Natural killer cell treated with Interleukin-12 subunit alpha and Interleukin-12 subunit beta and Interleukin-15 and Interleukin-18, amount 100 ng/mL, for 72 hours (primary cell): ENCODE measurements around the gene IL22RA1. TPM values are rescaled to one million over a fixed set of nuclear protein-coding genes. Genes with fewer than 3 reads are reported as not detected.

Source experiments
- ATAC-seq, 2 donors: fragments of 150-1000 bp; cut with Tn5 transposase in 1 of 2; sonication (Bioruptor Pico), chemical (Tn5 transposase) in 1 of 2; 2 replicates each; pipeline ENCODE4 v1.10.0; 2021
- DNase-seq: peaks from one replicate; pipeline ENCODE4 v3.0.0; 2022; ENCODE audit warnings: low spot score
- H3K27ac Mint-ChIP-seq, 2 donors: 1 replicate in 1 of 2; 2 replicates in 1 of 2; pipeline ENCODE4 v1.8.0; 2022; ENCODE audit warnings: mixed read lengths in 2 of 2, mild to moderate bottlenecking in 1 of 2, moderate library complexity in 1 of 2
- H3K27me3 Mint-ChIP-seq, 2 donors: 1 replicate in 1 of 2; 2 replicates in 1 of 2; pipeline ENCODE4 v1.8.0; 2022; ENCODE audit warnings: mixed read lengths in 2 of 2
- H3K36me3 Mint-ChIP-seq: one replicate; pipeline ENCODE4 v1.8.0; 2022; ENCODE audit warnings: mixed read lengths
- H3K4me1 Mint-ChIP-seq, 2 donors: 1 replicate in 1 of 2; 2 replicates in 1 of 2; pipeline ENCODE4 v1.8.0; 2022; ENCODE audit warnings: low read depth in 2 of 2, mixed read lengths in 2 of 2, mild to moderate bottlenecking in 1 of 2
- H3K4me3 Mint-ChIP-seq: one replicate; pipeline ENCODE4 v1.8.0; 2022; ENCODE audit warnings: mixed read lengths
- H3K9me3 Mint-ChIP-seq: 2 replicates; pipeline ENCODE4 v1.8.0; 2022; ENCODE audit warnings: mixed read lengths
- total RNA-seq, 2 donors: library from RNA; stranded (reverse); gene quantifications; one replicate each; pipeline ENCODE4 v1.2.3, GENCODE V29; 2022

IL22RA1 gene
- total RNA-seq, 2 donors from 2014 or later: not detected

- H3K9me3 Mint-ChIP-seq: no peaks in the 10 kb centered on the region
- DNase-seq (no peak), ATAC-seq (no peak)
- no peak overlapping the region for H3K27ac Mint-ChIP-seq
- H3K27me3 Mint-ChIP-seq: peaks cover 1 to 9% of the 10 kb centered on the region in 2 donors
- H3K4me3 Mint-ChIP-seq: no peak overlapping the region
- no peaks in the 10 kb centered on the region for H3K4me1 Mint-ChIP-seq
- no peaks in the 10 kb centered on the region for H3K36me3 Mint-ChIP-seq
Observed at GRCh38 chr1:24156542-24157260, 13.8 kb upstream of the IL22RA1 start.

- Mint-ChIP-seq H3K36me3 (no peaks in the 10 kb centered on the region), H3K4me1 (peaks cover 7% of the 10 kb centered on the region in 2 donors), H3K9me3 (no peaks in the 10 kb centered on the region), H3K27me3 (peaks cover 16 to 18% of the 10 kb centered on the region in 2 donors), H3K4me3 (no peak overlapping the region), H3K27ac (no peak overlapping the region)
- ATAC-seq: no peak
- no peak for DNase-seq
Observed at GRCh38 chr1:24155011-24155782, 12.3 kb upstream of the IL22RA1 start.

- DNase-seq: no peak
- peaks cover 17 to 22% of the 10 kb centered on the region in 2 donors for H3K27me3 Mint-ChIP-seq
- H3K27ac Mint-ChIP-seq: no peak overlapping the region
- H3K4me3 Mint-ChIP-seq: no peak overlapping the region
- no peaks in the 10 kb centered on the region for H3K9me3 Mint-ChIP-seq
- no peak for ATAC-seq
- peaks cover 10 to 12% of the 10 kb centered on the region in 2 donors for H3K4me1 Mint-ChIP-seq
- H3K36me3 Mint-ChIP-seq: no peaks in the 10 kb centered on the region
Observed at GRCh38 chr1:24154215-24154614, 11.3 kb upstream of the IL22RA1 start.

- H3K4me1 Mint-ChIP-seq: peaks cover 10 to 12% of the 10 kb centered on the region in 2 donors
- no peaks in the 10 kb centered on the region for H3K9me3 Mint-ChIP-seq
- ATAC-seq (no peak), DNase-seq (no peak)
- no peak overlapping the region for H3K4me3 Mint-ChIP-seq
- peaks cover 22 to 25% of the 10 kb centered on the region in 2 donors for H3K27me3 Mint-ChIP-seq
- H3K27ac Mint-ChIP-seq: no peak overlapping the region
- H3K36me3 Mint-ChIP-seq: no peaks in the 10 kb centered on the region
Observed at GRCh38 chr1:24152631-24153494, 9.9 kb upstream of the IL22RA1 start.

GRCh38 chr1:24151175-24151533, 8.2 kb upstream of the IL22RA1 start:
- DNase-seq (no peak), ATAC-seq (no peak)
- H3K27me3 Mint-ChIP-seq: peaks cover 22 to 28% of the 10 kb centered on the region in 2 donors
- no peak overlapping the region for H3K27ac Mint-ChIP-seq
- H3K36me3 Mint-ChIP-seq: no peaks in the 10 kb centered on the region
- H3K4me1 Mint-ChIP-seq: peaks cover 10 to 12% of the 10 kb centered on the region in 2 donors
- no peaks in the 10 kb centered on the region for H3K9me3 Mint-ChIP-seq
- no peak overlapping the region for H3K4me3 Mint-ChIP-seq

GRCh38 chr1:24150234-24151174, 7.6 kb upstream of the IL22RA1 start:
- Mint-ChIP-seq H3K4me1 (peaks cover 10 to 12% of the 10 kb centered on the region in 2 donors), H3K4me3 (peak overlapping the region; percentile 71), H3K9me3 (no peaks in the 10 kb centered on the region), H3K27me3 (peaks cover 22 to 28% of the 10 kb centered on the region in 2 donors), H3K36me3 (no peaks in the 10 kb centered on the region), H3K27ac (no peak overlapping the region)
- ATAC-seq (peak; percentile 89 to 90), DNase-seq (peak; percentile 82)

GRCh38 chr1:24149866-24150233, 6.9 kb upstream of the IL22RA1 start:
- H3K9me3 Mint-ChIP-seq: no peaks in the 10 kb centered on the region
- ATAC-seq (peak in 1 of 2 donors; percentile 72), DNase-seq (no peak)
- H3K27me3 Mint-ChIP-seq: peaks cover 22 to 28% of the 10 kb centered on the region in 2 donors
- H3K27ac Mint-ChIP-seq: no peak overlapping the region
- peak overlapping the region; percentile 71 for H3K4me3 Mint-ChIP-seq
- H3K36me3 Mint-ChIP-seq: no peaks in the 10 kb centered on the region
- peaks cover 10 to 12% of the 10 kb centered on the region in 2 donors for H3K4me1 Mint-ChIP-seq

GRCh38 chr1:24147816-24148215, 4.9 kb upstream of the IL22RA1 start:
- no peaks in the 10 kb centered on the region for H3K9me3 Mint-ChIP-seq
- H3K27me3 Mint-ChIP-seq: peaks cover 22 to 26% of the 10 kb centered on the region in 2 donors
- peaks cover 10 to 12% of the 10 kb centered on the region in 2 donors for H3K4me1 Mint-ChIP-seq
- no peak overlapping the region for H3K4me3 Mint-ChIP-seq
- ATAC-seq (no peak), DNase-seq (no peak)
- H3K36me3 Mint-ChIP-seq: no peaks in the 10 kb centered on the region
- no peak overlapping the region for H3K27ac Mint-ChIP-seq

GRCh38 chr1:24147194-24147593, 4.3 kb upstream of the IL22RA1 start:
- DNase-seq: no peak
- H3K27me3 Mint-ChIP-seq: peaks cover 22 to 25% of the 10 kb centered on the region in 2 donors
- H3K9me3 Mint-ChIP-seq: no peaks in the 10 kb centered on the region
- H3K4me3 Mint-ChIP-seq: no peak overlapping the region
- no peak for ATAC-seq
- H3K27ac Mint-ChIP-seq: no peak overlapping the region
- peaks cover 10 to 12% of the 10 kb centered on the region in 2 donors for H3K4me1 Mint-ChIP-seq
- H3K36me3 Mint-ChIP-seq: no peaks in the 10 kb centered on the region

- ATAC-seq: peak in 1 of 2 donors; percentile 25
- H3K27me3 Mint-ChIP-seq: peaks cover 0 to 10% of the 10 kb centered on the region in 2 donors
- no peaks in the 10 kb centered on the region for H3K9me3 Mint-ChIP-seq
- H3K27ac Mint-ChIP-seq: no peak overlapping the region
- no peaks in the 10 kb centered on the region for H3K36me3 Mint-ChIP-seq
- no peak overlapping the region for H3K4me3 Mint-ChIP-seq
- no peak for DNase-seq
- peaks cover 0 to 8% of the 10 kb centered on the region in 2 donors for H3K4me1 Mint-ChIP-seq
Observed at GRCh38 chr1:24141311-24141997, 1.5 kb downstream of the IL22RA1 start.

GRCh38 chr1:24140741-24141181, 2.2 kb downstream of the IL22RA1 start:
- Mint-ChIP-seq H3K4me1 (peaks cover 0 to 8% of the 10 kb centered on the region in 2 donors), H3K27me3 (peaks cover 0 to 7% of the 10 kb centered on the region in 2 donors), H3K36me3 (no peaks in the 10 kb centered on the region), H3K9me3 (no peaks in the 10 kb centered on the region), H3K27ac (no peak overlapping the region), H3K4me3 (no peak overlapping the region)
- ATAC-seq (no peak), DNase-seq (no peak)

GRCh38 chr1:24139841-24140425, 3.0 kb downstream of the IL22RA1 start:
- ATAC-seq (no peak), DNase-seq (peak; percentile 35)
- no peaks in the 10 kb centered on the region for H3K36me3 Mint-ChIP-seq
- H3K4me3 Mint-ChIP-seq: no peak overlapping the region
- no peak overlapping the region for H3K27ac Mint-ChIP-seq
- peaks cover 0 to 8% of the 10 kb centered on the region in 2 donors for H3K4me1 Mint-ChIP-seq
- no peaks in the 10 kb centered on the region for H3K9me3 Mint-ChIP-seq
- H3K27me3 Mint-ChIP-seq: peaks cover 0 to 7% of the 10 kb centered on the region in 2 donors
